Spinal cord (tissue), 10 donors: Measurements from ENCODE around the gene STOML1. TPM values are rescaled to one million over a fixed set of nuclear protein-coding genes. Genes with fewer than 3 reads are reported as not detected.
"Not testable (repeated sequence)": the region's sequence is repeated elsewhere in the genome, so short reads cannot be mapped to it uniquely, and the experiment has no call there.

ENCODE experiments used
- DNase-seq, 6 donors: peaks; one replicate each; pipeline versions ENCODE4 v3.0.0 to v3.0.0-alpha.2; 2013 to 2015; ENCODE audit warnings: low spot score in 6 of 6, low read depth in 4 of 6
- H3K27ac ChIP-seq: one replicate; pipeline ENCODE4 v1.5.1; 2013; ENCODE audit warnings: low read depth, low read length, control low read depth
- H3K27me3 ChIP-seq: one replicate; pipeline ENCODE4 v1.6.1; 2013; ENCODE audit warnings: low read length; ENCODE audit not compliant: control insufficient read depth, insufficient read depth
- H3K36me3 ChIP-seq: one replicate; pipeline ENCODE4 v1.6.1; 2013; ENCODE audit warnings: low read length; ENCODE audit not compliant: control insufficient read depth, insufficient read depth
- H3K4me1 ChIP-seq: one replicate; pipeline ENCODE4 v1.6.1; 2013; ENCODE audit warnings: low read length; ENCODE audit not compliant: control insufficient read depth, insufficient read depth
- H3K4me3 ChIP-seq: one replicate; pipeline ENCODE4 v1.5.1; 2013; ENCODE audit warnings: low read depth, low read length, control low read depth
- H3K9me3 ChIP-seq: one replicate; pipeline ENCODE4 v1.6.1; 2013; ENCODE audit warnings: low read length; ENCODE audit not compliant: control insufficient read depth, insufficient read depth
- WGBS: methylation state at CpG from one replicate; pipeline ENCODE4 v1.1.5; 2013; ENCODE audit warnings: missing lambda C conversion rate; ENCODE audit not compliant: insufficient coverage; 5-methylcytosine and 5-hydroxymethylcytosine counted together
- polyA plus RNA-seq, 2 donors: library from polyadenylated mRNA; unstranded; fragments of 120-200 nt; gene quantifications; one replicate each; pipeline ENCODE4 v1.2.1, GENCODE V29; 2013; ENCODE audit not compliant: insufficient read length in 2 of 2
- total RNA-seq, 2 donors: library from RNA; depleted of rRNA in 1 of 2; stranded (reverse); fragments of 120-200 nt in 1 of 2; fragments of >200 nt in 1 of 2; gene quantifications; one replicate each; pipeline versions ENCODE4 v1.2.3 to v1.2.4, GENCODE V29; 2013 to 2014
- donor health status: healthy.

Gene STOML1
- total and polyA plus RNA-seq, 4 donors, result 26.8 to 57.9 (median 44.8) TPM

- no peak overlapping the region for H3K27ac ChIP-seq
- peaks cover 28% of the 10 kb centered on the region for H3K4me1 ChIP-seq
- H3K36me3 ChIP-seq, result peaks cover 11% of the 10 kb centered on the region
- no peaks in the 10 kb centered on the region for H3K27me3 ChIP-seq
- no peak overlapping the region for H3K4me3 ChIP-seq
- no peak for DNase-seq
- H3K9me3 ChIP-seq, result no peaks in the 10 kb centered on the region
- WGBS, result 79% methylated on average over 9 of the region's 10 CpGs
These were observed 50.0 kb downstream of the STOML1 start for GRCh38 chr15:73941871-73942635.

- Histone ChIP-seq H3K9me3 (no peaks in the 10 kb centered on the region), H3K27me3 (no peaks in the 10 kb centered on the region), H3K4me1 (peaks cover 34% of the 10 kb centered on the region), H3K4me3 (no peak overlapping the region), H3K36me3 (peaks cover 6% of the 10 kb centered on the region), H3K27ac (no peak overlapping the region)
- 90% methylated on average over 2 of the region's 3 CpGs for WGBS
- DNase-seq, result no peak
These were observed 50.6 kb downstream of the STOML1 start for GRCh38 chr15:73941449-73941848.

GRCh38 chr15:73941044-73941443 is 51.1 kb downstream of the STOML1 start:
- Histone ChIP-seq H3K27me3 (no peaks in the 10 kb centered on the region), H3K4me1 (peaks cover 38% of the 10 kb centered on the region), H3K4me3 (no peak overlapping the region), H3K9me3 (no peaks in the 10 kb centered on the region), H3K27ac (no peak overlapping the region), H3K36me3 (peaks cover 2% of the 10 kb centered on the region)
- no peak for DNase-seq
- WGBS, result no CpG with 5 or more reads among the region's 1 CpG

GRCh38 chr15:73940061-73940981 is 51.8 kb downstream of the STOML1 start:
- H3K27ac ChIP-seq, result peak overlapping the region; percentile 0
- 88% methylated on average over 8 of the region's 8 CpGs for WGBS
- no peak for DNase-seq
- no peaks in the 10 kb centered on the region for H3K9me3 ChIP-seq
- H3K27me3 ChIP-seq, result no peaks in the 10 kb centered on the region
- no peak overlapping the region for H3K4me3 ChIP-seq
- peaks cover 41% of the 10 kb centered on the region for H3K4me1 ChIP-seq
- no peaks in the 10 kb centered on the region for H3K36me3 ChIP-seq

GRCh38 chr15:73939138-73939537 is 53.0 kb downstream of the STOML1 start:
- peaks cover 37% of the 10 kb centered on the region for H3K4me1 ChIP-seq
- no peaks in the 10 kb centered on the region for H3K27me3 ChIP-seq
- 25% methylated on average over 4 of the region's 4 CpGs for WGBS
- H3K27ac ChIP-seq, result peak overlapping the region; percentile 51
- peak in 1 of 6 donors; percentile 59 for DNase-seq
- no peak overlapping the region for H3K4me3 ChIP-seq
- no peaks in the 10 kb centered on the region for H3K36me3 ChIP-seq
- no peaks in the 10 kb centered on the region for H3K9me3 ChIP-seq

- H3K36me3 ChIP-seq, H3K4me3 ChIP-seq, H3K27ac ChIP-seq, DNase-seq, H3K27me3 ChIP-seq, H3K9me3 ChIP-seq: not testable (repeated sequence)
- peaks cover 37% of the 10 kb centered on the region for H3K4me1 ChIP-seq
- 89% methylated on average over 7 of the region's 8 CpGs for WGBS
These were observed 53.6 kb downstream of the STOML1 start for GRCh38 chr15:73938516-73938915.

GRCh38 chr15:73937726-73938125 is 54.4 kb downstream of the STOML1 start:
- no peaks in the 10 kb centered on the region for H3K36me3 ChIP-seq
- H3K4me1 ChIP-seq, result peaks cover 37% of the 10 kb centered on the region
- H3K27me3 ChIP-seq, result no peaks in the 10 kb centered on the region
- H3K4me3 ChIP-seq, result no peak overlapping the region
- no peak for DNase-seq
- 98% methylated on average over 8 of the region's 11 CpGs for WGBS
- H3K9me3 ChIP-seq, result no peaks in the 10 kb centered on the region
- H3K27ac ChIP-seq, result no peak overlapping the region

GRCh38 chr15:73937296-73937695 is 54.8 kb downstream of the STOML1 start:
- peaks cover 37% of the 10 kb centered on the region for H3K4me1 ChIP-seq
- WGBS, result 71% methylated on average over 9 of the region's 10 CpGs
- H3K4me3 ChIP-seq, result no peak overlapping the region
- H3K27ac ChIP-seq, result no peak overlapping the region
- no peaks in the 10 kb centered on the region for H3K36me3 ChIP-seq
- DNase-seq, result no peak
- no peaks in the 10 kb centered on the region for H3K9me3 ChIP-seq
- H3K27me3 ChIP-seq, result no peaks in the 10 kb centered on the region

- H3K4me1 ChIP-seq, result peaks cover 37% of the 10 kb centered on the region
- H3K9me3 ChIP-seq, result no peaks in the 10 kb centered on the region
- H3K27ac ChIP-seq, result peak overlapping the region; percentile 15
- H3K4me3 ChIP-seq, result no peak overlapping the region
- H3K27me3 ChIP-seq, result no peaks in the 10 kb centered on the region
- 29% methylated on average over 10 of the region's 12 CpGs for WGBS
- H3K36me3 ChIP-seq, result no peaks in the 10 kb centered on the region
- no peak for DNase-seq
These were observed 55.4 kb downstream of the STOML1 start for GRCh38 chr15:73936588-73937290.
